H54 (cell line): ENCODE data around the gene OXCT2.

ENCODE experiments used
- DNase-seq: peaks from one replicate; pipeline ENCODE4 v3.0.0; 2011; ENCODE audit warnings: low spot score, mixed read lengths; ENCODE audit not compliant: insufficient read length
- FAIRE-seq: peaks from 3 replicates; lab custom pipeline; 2011; peaks lifted over from hg19 to GRCh38; lab: Jason Lieb, UNC
- POLR2A ChIP-seq: IDR thresholded peaks from 2 replicates; pipeline ENCODE4 v1.6.1; 2011; ENCODE audit warnings: low read depth, mild to moderate bottlenecking, low read length

OXCT2 gene

GRCh38 chr1:39761557-39762260 lies 9.4 kb downstream of the OXCT2 start:
- no peak for DNase-seq
- FAIRE-seq, result no peak
- TF ChIP-seq POLR2A, result no peak

GRCh38 chr1:39761016-39761415 lies 10.1 kb downstream of the OXCT2 start:
- DNase-seq (no peak), FAIRE-seq (no peak)
- no peak for TF ChIP-seq POLR2A

- FAIRE-seq (no peak), DNase-seq (no peak)
- TF ChIP-seq POLR2A, result no peak
Observed at GRCh38 chr1:39760074-39761008, 10.8 kb downstream of the OXCT2 start.

- TF ChIP-seq POLR2A, result no peak
- no peak for FAIRE-seq
- DNase-seq, result no peak
Observed at GRCh38 chr1:39759436-39759726, 11.8 kb downstream of the OXCT2 start.

GRCh38 chr1:39758556-39759435 lies 12.4 kb downstream of the OXCT2 start:
- FAIRE-seq (no peak), DNase-seq (no peak)
- TF ChIP-seq POLR2A, result no peak

GRCh38 chr1:39757501-39757900 lies 13.6 kb downstream of the OXCT2 start:
- no peak for TF ChIP-seq POLR2A
- no peak for DNase-seq
- FAIRE-seq, result no peak

GRCh38 chr1:39755965-39756659 lies 15.0 kb downstream of the OXCT2 start:
- FAIRE-seq, result no peak
- no peak for TF ChIP-seq POLR2A
- DNase-seq, result no peak

GRCh38 chr1:39754906-39755504 lies 16.1 kb downstream of the OXCT2 start:
- no peak for DNase-seq
- FAIRE-seq, result no peak
- TF ChIP-seq POLR2A, result no peak

- DNase-seq, result no peak
- no peak for TF ChIP-seq POLR2A
- FAIRE-seq, result no peak
Observed at GRCh38 chr1:39754026-39754570, 17.1 kb downstream of the OXCT2 start.

- TF ChIP-seq POLR2A, result no peak
- no peak for DNase-seq
- FAIRE-seq, result no peak
Observed at GRCh38 chr1:39753132-39754025, 17.8 kb downstream of the OXCT2 start.

- FAIRE-seq (no peak), DNase-seq (no peak)
- no peak for TF ChIP-seq POLR2A
Observed at GRCh38 chr1:39752703-39753102, 18.4 kb downstream of the OXCT2 start.

GRCh38 chr1:39751595-39751994 lies 19.6 kb downstream of the OXCT2 start:
- DNase-seq (no peak), FAIRE-seq (no peak)
- no peak for TF ChIP-seq POLR2A
